SK-N-SH treated with all-trans-retinoic acid at 6 μM for 48 hours (cell line): ENCODE measurements around the gene EDN1.

Source experiments
- ARNTL ChIP-seq: fragments of 450-650 bp; formaldehyde crosslinking; IDR thresholded peaks from 2 replicates; pipeline ENCODE4 v1.5.0; 2020; ENCODE audit warnings: low read depth, mild to moderate bottlenecking, moderate library complexity, borderline replicate concordance
- ESRRG ChIP-seq: fragments of 250-450 bp; sonication (Bioruptor Pico); IDR thresholded peaks from 2 replicates; pipeline ENCODE4 v1.6.1; 2021; ENCODE audit warnings: mild to moderate bottlenecking
- OSR1 ChIP-seq: fragments of 250-450 bp; sonication (Bioruptor Pico); IDR thresholded peaks from 2 replicates; pipeline ENCODE4 v1.8.0; 2022; ENCODE audit warnings: moderate library complexity, mild to moderate bottlenecking, inconsistent platforms
- PATZ1 ChIP-seq: fragments of 250-450 bp; sonication (Bioruptor Pico); IDR thresholded peaks from 2 replicates; pipeline ENCODE4 v1.8.0; 2020; ENCODE audit warnings: mild to moderate bottlenecking, moderate library complexity, borderline replicate concordance
- POU6F1 ChIP-seq: fragments of 250-450 bp; sonication (Bioruptor Pico); IDR thresholded peaks from 2 replicates; pipeline ENCODE4 v1.8.0; 2021; ENCODE audit warnings: low read depth, mild to moderate bottlenecking, moderate library complexity, borderline replicate concordance
- RARB ChIP-seq: fragments of 250-450 bp; sonication (Bioruptor Pico); IDR thresholded peaks from 2 replicates; pipeline ENCODE4 v1.8.0; 2021; ENCODE audit warnings: mild to moderate bottlenecking, moderate library complexity
- SNAI2 ChIP-seq: fragments of 250-450 bp; sonication (Bioruptor Pico); IDR thresholded peaks from 2 replicates; pipeline ENCODE4 v1.5.0; 2020; ENCODE audit warnings: mild to moderate bottlenecking, moderate library complexity
- ZC3H10 ChIP-seq: fragments of 250-450 bp; sonication (Bioruptor Pico); IDR thresholded peaks from 2 replicates; pipeline ENCODE4 v1.5.1; 2021; ENCODE audit warnings: mild to moderate bottlenecking, moderate library complexity

- TF ChIP-seq POU6F1 (CRISPR knock-in tag) (no peak), PATZ1 (CRISPR knock-in tag) (no peak), SNAI2 (CRISPR knock-in tag) (no peak), RARB (CRISPR knock-in tag) (no peak), OSR1 (no peak), ARNTL (CRISPR knock-in tag) (no peak), ESRRG (CRISPR knock-in tag) (no peak), ZC3H10 (CRISPR knock-in tag) (no peak)
Measured at GRCh38 chr6:12335131-12335527, 45.0 kb downstream of the EDN1 start.
